ENCODE results near the gene CDH12. TPM values are rescaled to one million over a fixed set of nuclear protein-coding genes. Genes with fewer than 3 reads are reported as not detected.

CDH12 gene
- total RNA-seq, 1 experiment from 2014 or later: not detected

DNA sequence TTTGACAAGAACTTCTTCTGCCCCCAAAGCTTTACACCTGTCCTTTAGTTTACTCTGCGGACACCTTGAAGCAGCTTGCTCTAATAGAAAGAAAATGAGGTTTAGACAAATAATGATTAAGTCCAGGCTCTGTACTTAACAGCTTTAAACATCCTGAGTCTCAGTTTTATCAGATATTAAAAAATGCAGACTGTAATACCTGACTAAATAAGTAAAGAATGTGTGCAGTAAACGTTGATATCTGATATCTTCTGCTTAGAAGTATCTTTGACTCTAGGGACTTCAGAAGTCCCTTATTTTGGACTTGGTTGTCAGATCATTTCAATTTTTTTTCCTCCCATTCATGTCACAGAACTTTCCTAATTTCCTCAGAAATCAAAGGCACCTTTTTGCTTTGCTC is 1060.4 kb downstream of the CDH12 start:
- H2BK12ac ChIP-seq (ENCODE audit: insufficient read length, low read depth, low read length): no peak overlapping the region
- no peaks in the 10 kb centered on the region for H3K9me3 Mint-ChIP-seq
- TF ChIP-seq, protein P1, sequence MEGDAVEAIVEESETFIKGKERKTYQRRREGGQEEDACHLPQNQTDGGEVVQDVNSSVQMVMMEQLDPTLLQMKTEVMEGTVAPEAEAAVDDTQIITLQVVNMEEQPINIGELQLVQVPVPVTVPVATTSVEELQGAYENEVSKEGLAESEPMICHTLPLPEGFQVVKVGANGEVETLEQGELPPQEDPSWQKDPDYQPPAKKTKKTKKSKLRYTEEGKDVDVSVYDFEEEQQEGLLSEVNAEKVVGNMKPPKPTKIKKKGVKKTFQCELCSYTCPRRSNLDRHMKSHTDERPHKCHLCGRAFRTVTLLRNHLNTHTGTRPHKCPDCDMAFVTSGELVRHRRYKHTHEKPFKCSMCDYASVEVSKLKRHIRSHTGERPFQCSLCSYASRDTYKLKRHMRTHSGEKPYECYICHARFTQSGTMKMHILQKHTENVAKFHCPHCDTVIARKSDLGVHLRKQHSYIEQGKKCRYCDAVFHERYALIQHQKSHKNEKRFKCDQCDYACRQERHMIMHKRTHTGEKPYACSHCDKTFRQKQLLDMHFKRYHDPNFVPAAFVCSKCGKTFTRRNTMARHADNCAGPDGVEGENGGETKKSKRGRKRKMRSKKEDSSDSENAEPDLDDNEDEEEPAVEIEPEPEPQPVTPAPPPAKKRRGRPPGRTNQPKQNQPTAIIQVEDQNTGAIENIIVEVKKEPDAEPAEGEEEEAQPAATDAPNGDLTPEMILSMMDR (conservative IDR thresholded peaks at IDR 0.05): no peak
- no CpG with 5 or more reads among the region's 2 CpGs for WGBS (ENCODE audit: extremely low coverage, insufficient read length, low lambda C conversion rate)
- no peak overlapping the region for H3K4me2 ChIP-seq (ENCODE audit: insufficient read depth, insufficient read length, low read length)
- no peaks in the 10 kb centered on the region for H3K4me1 ChIP-seq (ENCODE audit: insufficient read depth, low read length)
- H4K20me1 ChIP-seq (ENCODE audit: control insufficient read depth, insufficient read depth, insufficient read length): no peaks in the 10 kb centered on the region
- H3K4ac ChIP-seq (ENCODE audit: low read depth, low read length): no peak overlapping the region
- no peak overlapping the region for H2BK5ac ChIP-seq (ENCODE audit: insufficient read length, low read length)
- no peak overlapping the region for H4K8ac ChIP-seq (replicated peaks; ENCODE audit: insufficient read length, low read depth, low read length)
- no peaks in the 10 kb centered on the region for H3K23me2 ChIP-seq (ENCODE audit: insufficient read length, low read depth, low read length, poor library complexity, severe bottlenecking)
- H2AFZ ChIP-seq (ENCODE audit: low read length): no peak overlapping the region
- H3K4me1 Mint-ChIP-seq: no peaks in the 10 kb centered on the region
- no peak overlapping the region for H3K27ac Mint-ChIP-seq
- no peak overlapping the region for H4K5ac ChIP-seq (ENCODE audit: insufficient read length, low read depth, low read length)
- no peak overlapping the region for H3T11ph ChIP-seq (ENCODE audit: low read length)
- no peak overlapping the region for H2BK20ac ChIP-seq (ENCODE audit: low read depth, low read length, poor library complexity, severe bottlenecking)
- no peak overlapping the region for H2BK15ac ChIP-seq (ENCODE audit: low read depth, low read length)
- H3K36me3 Mint-ChIP-seq (ENCODE audit: insufficient read depth in 1 of 3, low read depth in 3 of 3): no peaks in the 10 kb centered on the region
- no peaks in the 10 kb centered on the region for H3K79me2 ChIP-seq (ENCODE audit: insufficient read depth, low read length)
- no peak overlapping the region for H3K4me3 Mint-ChIP-seq
- H3K23ac ChIP-seq (ENCODE audit: insufficient read length, low read depth, low read length): no peak overlapping the region
- no peak overlapping the region for H3K9ac ChIP-seq (ENCODE audit: extremely low read depth, insufficient read length, low read length)
- no peak overlapping the region for H2AK5ac ChIP-seq (ENCODE audit: insufficient read length, low read length)
- H3K56ac ChIP-seq (ENCODE audit: insufficient read length, low read depth, low read length): no peak overlapping the region
- no peaks in the 10 kb centered on the region for H3K79me1 ChIP-seq (ENCODE audit: insufficient read depth, low read depth, low read length, poor library complexity, severe bottlenecking)
- H3K9me3 ChIP-seq (ENCODE audit: control insufficient read depth, low read depth, low read length): no peaks in the 10 kb centered on the region
- no peaks in the 10 kb centered on the region for H3K27me3 ChIP-seq (ENCODE audit: insufficient read depth, low read length)
- DNase-seq: no peak
- no peak overlapping the region for H4K91ac ChIP-seq (ENCODE audit: insufficient read length, low read depth, low read length)
- no peak overlapping the region for H3K18ac ChIP-seq (ENCODE audit: insufficient read length, low read depth, low read length)
- H2BK120ac ChIP-seq (ENCODE audit: low read depth, low read length, poor library complexity, severe bottlenecking): no peak overlapping the region
- H3K27ac ChIP-seq (ENCODE audit: insufficient read length, low read depth, low read length): no peak overlapping the region
- H3K27me3 Mint-ChIP-seq (ENCODE audit: low read depth): no peaks in the 10 kb centered on the region; the same call in 1 of the 2 replicates
- H3K14ac ChIP-seq (ENCODE audit: insufficient read depth, low read length): no peak overlapping the region
